Neural progenitor cell (in vitro differentiated cells): Measurements from ENCODE around the gene OVOL3. TPM values are rescaled to one million over a fixed set of nuclear protein-coding genes. Genes with fewer than 3 reads are reported as not detected.

Experiments used
- DNase-seq: peaks from one replicate; pipeline ENCODE4 v3.0.0-alpha.2; 2016; ENCODE audit warnings: low spot score
- H2AFZ ChIP-seq: fragments of 200-600 bp; sonication (generic); replicated peaks from 2 replicates; pipeline ENCODE4 v1.6.1; 2016; ENCODE audit warnings: antibody characterized with exemption
- H3F3A ChIP-seq: fragments of 200-600 bp; sonication (generic); 2 replicates; pipeline ENCODE4 v1.6.1; 2016; ENCODE audit warnings: antibody characterized with exemption, low read depth
- H3K27ac ChIP-seq: fragments of 200-600 bp; sonication (generic); 2 replicates; pipeline ENCODE4 v1.5.1; 2016; ENCODE audit warnings: mild to moderate bottlenecking
- H3K27me3 ChIP-seq: fragments of 200-600 bp; sonication (generic); 2 replicates; pipeline ENCODE4 v1.6.1; 2016; ENCODE audit warnings: mild to moderate bottlenecking, moderate library complexity
- H3K36me3 ChIP-seq: fragments of 200-600 bp; sonication (generic); 2 replicates; pipeline ENCODE4 v1.5.1; 2016
- H3K4me1 ChIP-seq: fragments of 200-600 bp; sonication (generic); 2 replicates; pipeline ENCODE4 v1.6.1; 2016; ENCODE audit warnings: mixed run types
- H3K4me2 ChIP-seq: fragments of 200-600 bp; sonication (generic); 2 replicates; pipeline ENCODE4 v1.6.1; 2016
- H3K4me3 ChIP-seq: fragments of 200-600 bp; sonication (generic); 2 replicates; pipeline ENCODE4 v1.5.1; 2016
- H3K79me2 ChIP-seq: fragments of 200-600 bp; sonication (generic); 2 replicates; pipeline ENCODE4 v1.6.1; 2016; ENCODE audit warnings: low read depth
- H3K9ac ChIP-seq: fragments of 200-600 bp; sonication (generic); 2 replicates; pipeline ENCODE4 v1.6.1; 2016
- H3K9me3 ChIP-seq: fragments of 200-600 bp; sonication (generic); 2 replicates; pipeline ENCODE4 v1.5.1; 2016; ENCODE audit warnings: low read depth
- H4K20me1 ChIP-seq: fragments of 200-600 bp; sonication (generic); 2 replicates; pipeline ENCODE4 v1.6.1; 2016; ENCODE audit warnings: low read depth
- H3K27ac Mint-ChIP-seq: 3 replicates; pipeline ENCODE4 v1.8.0; 2021; ENCODE audit warnings: mixed read lengths
- H3K27me3 Mint-ChIP-seq: 2 replicates; pipeline ENCODE4 v1.8.0; 2022; ENCODE audit warnings: low read depth, mild to moderate bottlenecking, inconsistent platforms, moderate library complexity, mixed read lengths; ENCODE audit not compliant: insufficient read depth
- H3K36me3 Mint-ChIP-seq: 3 replicates; pipeline ENCODE4 v1.8.0; 2021; ENCODE audit warnings: mixed read lengths
- H3K4me1 Mint-ChIP-seq: 3 replicates; pipeline ENCODE4 v1.8.0; 2021; ENCODE audit warnings: mixed read lengths
- H3K4me3 Mint-ChIP-seq: 3 replicates; pipeline ENCODE4 v1.8.0; 2021; ENCODE audit warnings: mild to moderate bottlenecking, moderate library complexity, mixed read lengths
- H3K9me3 Mint-ChIP-seq: 3 replicates; pipeline ENCODE4 v1.8.0; 2020; ENCODE audit warnings: mixed read lengths
- EZH2 ChIP-seq: fragments of 200-600 bp; sonication (generic); IDR thresholded peaks from 2 replicates; pipeline ENCODE4 v1.6.1; 2017; ENCODE audit warnings: antibody characterized with exemption, mild to moderate bottlenecking, moderate library complexity
- EZH2phosphoT487 ChIP-seq: fragments of 200-600 bp; sonication (generic); IDR thresholded peaks from 2 replicates; pipeline ENCODE4 v1.6.1; 2017; ENCODE audit warnings: antibody characterized with exemption
- total RNA-seq: library from RNA; depleted of rRNA; stranded (reverse); fragments of >200 nt; gene quantifications from 2 replicates; pipeline ENCODE4 v1.2.3, GENCODE V29; 2015; ENCODE audit warnings: low replicate concordance
- TF ChIP-seq, protein P1 (sequence below): fragments of 200-600 bp; sonication (generic); IDR thresholded peaks from 2 replicates; pipeline ENCODE4 v1.5.1; 2017; ENCODE audit warnings: antibody characterized with exemption, mild to moderate bottlenecking

OVOL3 gene
- total RNA-seq, 1 donor from 2014 or later, result not detected

DNA sequence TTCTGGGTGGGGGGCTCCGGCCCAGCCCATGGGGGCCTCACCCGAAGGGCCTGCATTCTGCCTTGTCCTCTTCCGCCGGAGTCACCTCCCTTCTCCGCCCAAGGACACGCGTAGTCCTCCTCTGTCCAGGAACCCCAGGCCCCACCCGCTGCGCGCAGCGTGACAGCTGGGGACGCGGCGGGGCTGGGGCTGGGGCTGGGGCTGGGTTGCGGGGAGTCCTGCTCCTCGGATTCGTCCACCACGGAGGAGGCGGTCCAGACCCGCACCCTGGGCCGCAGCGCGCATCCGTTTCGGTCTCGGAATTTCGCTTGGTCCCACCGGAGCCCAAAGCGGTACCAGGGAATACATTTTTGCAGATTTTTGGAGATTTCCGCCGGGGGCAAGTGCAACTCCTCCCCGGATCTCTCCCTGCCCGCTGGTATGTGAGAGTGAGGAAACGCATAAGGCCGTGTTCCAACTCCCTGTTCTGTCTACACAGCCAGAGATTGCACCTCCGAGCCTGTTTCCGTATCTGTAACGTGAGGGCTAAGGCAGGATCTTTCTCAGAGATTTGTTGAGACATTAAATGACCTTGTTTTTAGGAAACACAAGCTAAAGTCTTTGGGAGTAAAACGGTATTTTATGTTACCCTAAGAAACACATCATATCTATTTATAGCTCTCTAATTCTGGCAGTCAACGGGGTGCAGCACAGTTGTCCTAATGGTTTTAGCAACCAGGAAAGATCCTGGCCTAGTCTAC is 41.6 kb downstream of the OVOL3 start, which contains the start of gene COX7A1:
TSS of gene COX7A1 (minus strand) at position 96 of the 740 bp plus-strand sequence. CDS start at position 56, 40 bp downstream.
- no peaks in the 10 kb centered on the region for H3K27me3 ChIP-seq
- H3K27ac ChIP-seq, result no peak within 1 kb of the TSS
- TF ChIP-seq EZH2 (no peak), EZH2phosphoT487 (no peak)
- TF ChIP-seq, protein P1, sequence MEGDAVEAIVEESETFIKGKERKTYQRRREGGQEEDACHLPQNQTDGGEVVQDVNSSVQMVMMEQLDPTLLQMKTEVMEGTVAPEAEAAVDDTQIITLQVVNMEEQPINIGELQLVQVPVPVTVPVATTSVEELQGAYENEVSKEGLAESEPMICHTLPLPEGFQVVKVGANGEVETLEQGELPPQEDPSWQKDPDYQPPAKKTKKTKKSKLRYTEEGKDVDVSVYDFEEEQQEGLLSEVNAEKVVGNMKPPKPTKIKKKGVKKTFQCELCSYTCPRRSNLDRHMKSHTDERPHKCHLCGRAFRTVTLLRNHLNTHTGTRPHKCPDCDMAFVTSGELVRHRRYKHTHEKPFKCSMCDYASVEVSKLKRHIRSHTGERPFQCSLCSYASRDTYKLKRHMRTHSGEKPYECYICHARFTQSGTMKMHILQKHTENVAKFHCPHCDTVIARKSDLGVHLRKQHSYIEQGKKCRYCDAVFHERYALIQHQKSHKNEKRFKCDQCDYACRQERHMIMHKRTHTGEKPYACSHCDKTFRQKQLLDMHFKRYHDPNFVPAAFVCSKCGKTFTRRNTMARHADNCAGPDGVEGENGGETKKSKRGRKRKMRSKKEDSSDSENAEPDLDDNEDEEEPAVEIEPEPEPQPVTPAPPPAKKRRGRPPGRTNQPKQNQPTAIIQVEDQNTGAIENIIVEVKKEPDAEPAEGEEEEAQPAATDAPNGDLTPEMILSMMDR, result no peak
- H3K79me2 ChIP-seq, result no peaks in the 10 kb centered on the region
- no peaks in the 10 kb centered on the region for H3K9me3 Mint-ChIP-seq
- H3K36me3 ChIP-seq, result no peaks in the 10 kb centered on the region
- peaks cover 4% of the 10 kb centered on the region for H3K4me1 ChIP-seq
- H2AFZ ChIP-seq, result no peak within 1 kb of the TSS
- no peak for DNase-seq
- no peak within 1 kb of the TSS for H3K9ac ChIP-seq
- H3K9me3 ChIP-seq, result no peaks in the 10 kb centered on the region
- H3K36me3 Mint-ChIP-seq, result peaks cover 11% of the 10 kb centered on the region
- H3K27me3 Mint-ChIP-seq, result peaks cover 4% of the 10 kb centered on the region
- H3K27ac Mint-ChIP-seq, result no peak within 1 kb of the TSS
- no peaks in the 10 kb centered on the region for H4K20me1 ChIP-seq
- peaks cover 13% of the 10 kb centered on the region for H3K4me1 Mint-ChIP-seq
- no peak within 1 kb of the TSS for H3K4me3 ChIP-seq
- no peak within 1 kb of the TSS for H3K4me2 ChIP-seq
- no peak within 1 kb of the TSS for H3K4me3 Mint-ChIP-seq
- H3F3A ChIP-seq, result no peaks in the 10 kb centered on the region

DNA sequence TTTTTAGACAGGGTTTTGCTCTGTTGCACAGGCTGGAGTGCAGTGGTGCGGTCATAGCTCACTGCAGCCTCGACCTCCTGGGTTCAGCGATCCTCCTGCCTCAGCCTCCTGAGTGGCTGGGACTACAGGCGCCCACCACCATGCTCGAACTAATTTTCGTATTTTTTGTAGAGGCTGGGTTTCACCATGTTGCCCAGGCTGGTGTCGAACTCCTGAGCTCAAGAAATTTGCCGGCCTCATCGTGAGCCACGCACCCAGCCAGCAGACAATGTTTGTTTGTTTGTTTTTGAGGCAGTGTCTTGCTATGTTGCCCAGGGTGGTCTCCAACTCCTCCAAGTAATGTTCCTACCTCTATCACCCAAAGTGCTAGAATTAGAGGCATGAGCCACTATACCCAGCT is 42.2 kb downstream of the OVOL3 start:
- Histone ChIP-seq H3K27ac (no peak overlapping the region), H4K20me1 (no peaks in the 10 kb centered on the region), H3K4me2 (no peak overlapping the region), H3K79me2 (no peaks in the 10 kb centered on the region), H2AFZ (no peak overlapping the region), H3F3A (no peaks in the 10 kb centered on the region), H3K27me3 (no peaks in the 10 kb centered on the region), H3K9me3 (no peaks in the 10 kb centered on the region), H3K9ac (no peak overlapping the region), H3K4me1 (peaks cover 4% of the 10 kb centered on the region), H3K4me3 (no peak overlapping the region), H3K36me3 (no peaks in the 10 kb centered on the region)
- Mint-ChIP-seq H3K27me3 (peaks cover 4% of the 10 kb centered on the region), H3K4me3 (no peak overlapping the region), H3K9me3 (no peaks in the 10 kb centered on the region), H3K4me1 (peaks cover 13% of the 10 kb centered on the region), H3K27ac (no peak overlapping the region), H3K36me3 (peaks cover 8% of the 10 kb centered on the region)
- TF ChIP-seq, protein P1, result no peak
- no peak for TF ChIP-seq EZH2phosphoT487
- DNase-seq, result no peak

DNA sequence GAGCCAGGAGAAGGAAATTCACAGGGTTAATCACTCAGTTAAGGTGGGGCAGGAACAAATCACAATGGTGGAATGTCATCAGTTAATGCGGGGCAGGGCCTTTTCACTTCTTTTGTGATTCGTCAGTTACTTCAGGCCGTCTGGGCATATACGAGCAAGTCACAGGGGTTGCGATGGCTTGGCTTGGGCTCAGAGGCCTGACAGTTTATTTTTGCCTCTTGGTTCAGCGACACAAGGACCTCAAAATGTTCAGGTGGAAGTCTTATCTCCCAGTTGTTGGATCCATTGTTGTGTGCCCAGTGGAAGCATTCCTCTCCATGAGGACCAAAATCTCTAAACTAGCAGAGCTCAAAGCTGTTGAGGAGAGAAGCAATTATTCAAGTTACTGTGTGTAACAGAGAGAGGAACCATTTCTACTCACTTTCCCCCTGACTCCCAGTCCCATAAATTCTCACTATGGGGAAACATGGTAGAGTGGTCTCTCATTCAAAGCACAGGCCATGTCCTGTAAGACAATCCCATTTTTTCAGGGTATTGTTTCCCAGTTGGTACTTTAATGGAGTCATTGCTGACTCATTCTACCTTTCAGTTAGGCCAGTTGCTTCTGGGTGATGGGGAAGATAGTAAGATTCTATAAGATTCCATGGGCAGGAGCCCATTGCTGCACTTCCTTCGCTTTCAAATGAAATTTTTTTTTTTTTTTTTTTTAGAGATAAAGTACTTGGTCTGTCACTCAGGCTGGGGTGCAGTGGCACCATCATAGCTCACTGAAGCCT is 50.1 kb downstream of the OVOL3 start:
- no peak overlapping the region for H3K27ac Mint-ChIP-seq
- H3K4me1 Mint-ChIP-seq, result peaks cover 13% of the 10 kb centered on the region

More for the DNA sequence above, 50.1 kb downstream of the OVOL3 start:
- H3K9me3 Mint-ChIP-seq, result no peaks in the 10 kb centered on the region
- H3K4me2 ChIP-seq, result peak overlapping the region; percentile 51
- no peak for TF ChIP-seq EZH2phosphoT487
- TF ChIP-seq, protein P1, result no peak
- no peak for TF ChIP-seq EZH2
- peak overlapping the region; percentile 27 for H3K4me3 Mint-ChIP-seq
- H3K9me3 ChIP-seq, result no peaks in the 10 kb centered on the region
- H3K79me2 ChIP-seq, result no peaks in the 10 kb centered on the region
- peaks cover 6% of the 10 kb centered on the region for H3F3A ChIP-seq
- peaks cover 15% of the 10 kb centered on the region for H3K4me1 ChIP-seq
- no peak for DNase-seq
- H3K27me3 Mint-ChIP-seq, result no peaks in the 10 kb centered on the region
- no peaks in the 10 kb centered on the region for H4K20me1 ChIP-seq
- no peaks in the 10 kb centered on the region for H3K27me3 ChIP-seq
- H3K4me3 ChIP-seq, result no peak overlapping the region
- no peak overlapping the region for H3K27ac ChIP-seq
- no peak overlapping the region for H3K9ac ChIP-seq
- no peaks in the 10 kb centered on the region for H3K36me3 ChIP-seq
- no peak overlapping the region for H2AFZ ChIP-seq
- peaks cover 6% of the 10 kb centered on the region for H3K36me3 Mint-ChIP-seq

Other genes with a start within 250 kb of the OVOL3 start
- 89.5 and 191 TPM in 2 replicates for gene APLP1, start 242.6 kb upstream of the OVOL3 start, total RNA-seq
- 1.3 and 4.7 TPM in 2 replicates for gene NFKBID, start 210.6 kb upstream of the OVOL3 start, total RNA-seq
- not detected in 2 replicates for gene HCST, start 208.6 kb upstream of the OVOL3 start, total RNA-seq
- not detected in 2 replicates for gene TYROBP, start 202.8 kb upstream of the OVOL3 start, total RNA-seq
- gene LRFN3, start 174.8 kb upstream of the OVOL3 start, total RNA-seq, result 2.3 and 9.5 TPM in 2 replicates
- gene SDHAF1, start 116.0 kb upstream of the OVOL3 start, total RNA-seq, result 4.6 and 18.6 TPM in 2 replicates
- 2.3 and 10.9 TPM in 2 replicates for gene SYNE4, start 102.3 kb upstream of the OVOL3 start, total RNA-seq
- 16.3 and 22.5 TPM in 2 replicates for gene ALKBH6, start 96.9 kb upstream of the OVOL3 start, total RNA-seq
- gene CLIP3, start 78.3 kb upstream of the OVOL3 start, total RNA-seq, result 8.2 and 17.7 TPM in 2 replicates
- 6.7 and 9.5 TPM in 2 replicates for gene THAP8, start 56.9 kb upstream of the OVOL3 start, total RNA-seq
- gene WDR62, start 56.2 kb upstream of the OVOL3 start, total RNA-seq, result 12.0 and 22.4 TPM in 2 replicates
- gene POLR2I, start 3.7 kb downstream of the OVOL3 start, total RNA-seq, result 44.0 and 67.1 TPM in 2 replicates
- gene TBCB, start 4.3 kb downstream of the OVOL3 start, total RNA-seq, result 166 and 250 TPM in 2 replicates
- gene CAPNS1, start 28.9 kb downstream of the OVOL3 start, total RNA-seq, result 146 and 258 TPM in 2 replicates
- gene COX7A1, start 41.3 kb downstream of the OVOL3 start, total RNA-seq, result not detected in 2 replicates
- gene ZNF565, start 103.5 kb downstream of the OVOL3 start, total RNA-seq, result 3.1 and 6.2 TPM in 2 replicates
- gene ZNF146, start 104.0 kb downstream of the OVOL3 start, total RNA-seq, result 167 and 282 TPM in 2 replicates